Epithelial cell of esophagus (primary cell): ENCODE results near the gene ERP29.

Source experiments
- DNase-seq: peaks from one replicate; pipeline ENCODE4 v3.0.0; 2010; ENCODE audit warnings: low read depth
- H3K4me3 ChIP-seq: 2 replicates; pipeline ENCODE4 v1.5.1; 2011; ENCODE audit warnings: mild to moderate bottlenecking, low read length, control low read depth
- CTCF ChIP-seq: IDR thresholded peaks from 2 replicates; pipeline ENCODE4 v1.5.1; 2011; ENCODE audit warnings: low read depth, mild to moderate bottlenecking, low read length, control low read depth, inconsistent platforms; ENCODE audit not compliant: insufficient read depth; ENCODE audit errors: missing control alignments

Gene ERP29

GRCh38 chr12:112012775-112013600 lies at the start of gene ERP29, which contains the start of gene TMEM116:
ERP29 (plus strand) TSS chr12:112013426; CDS start chr12:112013466, 40 bp downstream.
TMEM116 (minus strand) TSS chr12:112013165; CDS start chr12:112005270, 7,895 bp downstream.
- H3K4me3 ChIP-seq: peak within 1 kb of the TSS; percentile 89
- TF ChIP-seq CTCF: peak; percentile 55
- peak; percentile 99 for DNase-seq

- no peak overlapping the region for H3K4me3 ChIP-seq
- no peak for TF ChIP-seq CTCF
- DNase-seq: no peak
These were observed 48.3 kb upstream of the ERP29 start for GRCh38 chr12:111964935-111965334.

GRCh38 chr12:111971800-111972199 lies 41.4 kb upstream of the ERP29 start:
- no peak for TF ChIP-seq CTCF
- no peak overlapping the region for H3K4me3 ChIP-seq
- DNase-seq: no peak

GRCh38 chr12:111975161-111975931 lies 37.9 kb upstream of the ERP29 start:
- H3K4me3 ChIP-seq: no peak overlapping the region
- DNase-seq: peak; percentile 66
- no peak for TF ChIP-seq CTCF

GRCh38 chr12:111976291-111976690 lies 36.9 kb upstream of the ERP29 start:
- DNase-seq: peak; percentile 45
- no peak for TF ChIP-seq CTCF

GRCh38 chr12:111976860-111977259 lies 36.4 kb upstream of the ERP29 start:
- TF ChIP-seq CTCF: no peak
- DNase-seq: no peak
- no peak overlapping the region for H3K4me3 ChIP-seq

More at GRCh38 chr12:111976291-111976690, 36.9 kb upstream of the ERP29 start:
- H3K4me3 ChIP-seq: no peak overlapping the region
